Activated naive CD8-positive, alpha-beta T cell treated with anti-CD3 and anti-CD28 coated beads, Interleukin-2, amount 10 ng/mL, durations not matched to agents 7 days and 5 days (primary cell): Measurements from ENCODE around the gene ZNF683. TPM values are rescaled to one million over a fixed set of nuclear protein-coding genes. Genes with fewer than 3 reads are reported as not detected.

ENCODE experiments used
- ATAC-seq: fragments of 150-1000 bp; cut with Tn5 transposase; one replicate; pipeline ENCODE4 v1.10.0; 2021; ENCODE audit warnings: low read depth, moderate library complexity
- POLR2A ChIA-PET: fragments of 350-600 bp; sonication (Branson Sonifier 250); formaldehyde crosslinking; loops from one replicate; lab custom pipeline; 2021; ENCODE audit warnings: antibody characterized with exemption; lab: Charles Lee
- DNase-seq: peaks from one replicate; pipeline ENCODE4 v3.0.0; 2021
- H3K27ac Mint-ChIP-seq: one replicate; pipeline ENCODE4 v1.8.0; 2022; ENCODE audit warnings: mild to moderate bottlenecking, mixed read lengths
- H3K27me3 Mint-ChIP-seq: one replicate; pipeline ENCODE4 v1.8.0; 2022; ENCODE audit warnings: mild to moderate bottlenecking, moderate library complexity, mixed read lengths
- H3K36me3 Mint-ChIP-seq: one replicate; pipeline ENCODE4 v1.8.0; 2021; ENCODE audit warnings: mild to moderate bottlenecking, mixed read lengths
- H3K4me1 Mint-ChIP-seq: one replicate; pipeline ENCODE4 v1.8.0; 2021; ENCODE audit warnings: mixed read lengths
- H3K4me3 Mint-ChIP-seq: one replicate; pipeline ENCODE4 v1.8.0; 2022; ENCODE audit warnings: mild to moderate bottlenecking, moderate library complexity, mixed read lengths
- H3K9me3 Mint-ChIP-seq: one replicate; pipeline ENCODE4 v1.8.0; 2021; ENCODE audit warnings: mixed read lengths
- total RNA-seq, 2 experiments: library from RNA; stranded (reverse); gene quantifications; one replicate each; pipeline ENCODE4 v1.2.3, GENCODE V29; 2021

Gene ZNF683
- total RNA-seq, 2 experiments from 2014 or later = 9.3 to 9.9 TPM

- no peak overlapping the region for H3K27ac Mint-ChIP-seq
- ATAC-seq (no peak), DNase-seq (no peak)
- no peaks in the 10 kb centered on the region for H3K36me3 Mint-ChIP-seq
- POLR2A ChIA-PET = interaction anchor here (0.9 to 1.4 kb wide), 2 partner anchors 11 to 16 kb away, joined by 3 to 4 read pairs; no protein-coding TSS in a partner anchor
- peaks cover 51% of the 10 kb centered on the region for H3K4me1 Mint-ChIP-seq
- H3K9me3 Mint-ChIP-seq = no peaks in the 10 kb centered on the region
- H3K4me3 Mint-ChIP-seq = no peak overlapping the region
- peaks cover 15% of the 10 kb centered on the region for H3K27me3 Mint-ChIP-seq
These were observed 10.2 kb downstream of the ZNF683 start for GRCh38 chr1:26362331-26362730.

- H3K4me3 Mint-ChIP-seq = no peak overlapping the region
- H3K9me3 Mint-ChIP-seq = no peaks in the 10 kb centered on the region
- peaks cover 15% of the 10 kb centered on the region for H3K27me3 Mint-ChIP-seq
- H3K4me1 Mint-ChIP-seq = peaks cover 51% of the 10 kb centered on the region
- no peak for ATAC-seq
- H3K27ac Mint-ChIP-seq = no peak overlapping the region
- no peak for DNase-seq
- POLR2A ChIA-PET = interaction anchor here (0.6 to 1.4 kb wide), 4 partner anchors 12 to 77 kb away, joined by 3 to 6 read pairs (median 4); no protein-coding TSS in a partner anchor
- no peaks in the 10 kb centered on the region for H3K36me3 Mint-ChIP-seq
These were observed 10.9 kb downstream of the ZNF683 start for GRCh38 chr1:26361605-26362122.

- Mint-ChIP-seq H3K9me3 (no peaks in the 10 kb centered on the region), H3K27ac (peak overlapping the region; percentile 1), H3K4me3 (peak overlapping the region; percentile 80), H3K27me3 (peaks cover 15% of the 10 kb centered on the region), H3K36me3 (no peaks in the 10 kb centered on the region), H3K4me1 (peaks cover 51% of the 10 kb centered on the region)
- no peak for DNase-seq
- POLR2A ChIA-PET = interaction anchor here (0.6 to 1.4 kb wide), 5 partner anchors 17 to 80 kb away, joined by 3 to 6 read pairs (median 4); no protein-coding TSS in a partner anchor
- no peak for ATAC-seq
These were observed 11.5 kb downstream of the ZNF683 start for GRCh38 chr1:26360807-26361604.

GRCh38 chr1:26359981-26360806 lies 12.4 kb downstream of the ZNF683 start:
- Mint-ChIP-seq H3K27ac (peak overlapping the region; percentile 63), H3K27me3 (peaks cover 15% of the 10 kb centered on the region), H3K9me3 (no peaks in the 10 kb centered on the region), H3K4me1 (peaks cover 55% of the 10 kb centered on the region), H3K4me3 (peak overlapping the region; percentile 80), H3K36me3 (peaks cover 2% of the 10 kb centered on the region)
- POLR2A ChIA-PET = interaction anchor here (0.6 to 1.6 kb wide), 5 partner anchors 28 to 91 kb away, joined by 3 to 9 read pairs (median 3); no protein-coding TSS in a partner anchor
- no peak for ATAC-seq
- DNase-seq = peak; percentile 68

- Mint-ChIP-seq H3K36me3 (peaks cover 2% of the 10 kb centered on the region), H3K27me3 (peaks cover 6% of the 10 kb centered on the region), H3K4me1 (peaks cover 46% of the 10 kb centered on the region), H3K9me3 (no peaks in the 10 kb centered on the region), H3K27ac (peak overlapping the region; percentile 76), H3K4me3 (peak overlapping the region; percentile 63)
- ATAC-seq (peak; percentile 86), DNase-seq (peak; percentile 72)
- POLR2A ChIA-PET = interaction anchor here (0.6 to 1.9 kb wide), 15 partner anchors 9 to 243 kb away, joined by 3 to 17 read pairs (median 4); no protein-coding TSS in a partner anchor
These were observed 13.9 kb downstream of the ZNF683 start for GRCh38 chr1:26358411-26359384.

- Mint-ChIP-seq H3K27me3 (peaks cover 3% of the 10 kb centered on the region), H3K4me1 (peaks cover 37% of the 10 kb centered on the region), H3K9me3 (no peaks in the 10 kb centered on the region), H3K36me3 (peaks cover 2% of the 10 kb centered on the region), H3K4me3 (no peak overlapping the region), H3K27ac (peak overlapping the region; percentile 69)
- no peak for DNase-seq
- ATAC-seq = no peak
- POLR2A ChIA-PET = no interaction called here
These were observed 15.4 kb downstream of the ZNF683 start for GRCh38 chr1:26357121-26357602.

- ATAC-seq = no peak
- POLR2A ChIA-PET = no interaction called here
- peaks cover under 1% of the 10 kb centered on the region for H3K27me3 Mint-ChIP-seq
- H3K9me3 Mint-ChIP-seq = no peaks in the 10 kb centered on the region
- H3K27ac Mint-ChIP-seq = peak overlapping the region; percentile 73
- peaks cover 2% of the 10 kb centered on the region for H3K36me3 Mint-ChIP-seq
- peaks cover 34% of the 10 kb centered on the region for H3K4me1 Mint-ChIP-seq
- DNase-seq = no peak
- no peak overlapping the region for H3K4me3 Mint-ChIP-seq
These were observed 16.4 kb downstream of the ZNF683 start for GRCh38 chr1:26356106-26356505.

GRCh38 chr1:26354972-26355371 lies 17.6 kb downstream of the ZNF683 start:
- no peak for ATAC-seq
- no peak for DNase-seq
- Mint-ChIP-seq H3K9me3 (no peaks in the 10 kb centered on the region), H3K4me1 (peaks cover 28% of the 10 kb centered on the region), H3K36me3 (peaks cover 2% of the 10 kb centered on the region), H3K27ac (no peak overlapping the region), H3K4me3 (no peak overlapping the region), H3K27me3 (peaks cover 2% of the 10 kb centered on the region)
- POLR2A ChIA-PET = interaction anchor here (1.3 kb wide), 1 partner anchor 66 kb away, joined by 3 read pairs; no protein-coding TSS in a partner anchor

- H3K4me3 Mint-ChIP-seq = no peak within 1 kb of the TSS
- no peak for DNase-seq
- peak within 1 kb of the TSS; percentile 40 for H3K27ac Mint-ChIP-seq
- H3K27me3 Mint-ChIP-seq = peaks cover 2% of the 10 kb centered on the region
- ATAC-seq = no peak
- H3K9me3 Mint-ChIP-seq = no peaks in the 10 kb centered on the region
- H3K36me3 Mint-ChIP-seq = peaks cover 2% of the 10 kb centered on the region
- POLR2A ChIA-PET = interaction anchor here (1.3 kb wide), 1 partner anchor 65 kb away, joined by 3 read pairs; no protein-coding TSS in a partner anchor
- peaks cover 22% of the 10 kb centered on the region for H3K4me1 Mint-ChIP-seq
These were observed 18.4 kb downstream of the ZNF683 start, which contains the start of gene CRYBG2 for GRCh38 chr1:26353976-26354820. TSS of gene CRYBG2 (minus strand) at chr1:26354130. CDS start at chr1:26346657, 7,473 bp downstream.

GRCh38 chr1:26353210-26353859 lies 19.2 kb downstream of the ZNF683 start:
- H3K9me3 Mint-ChIP-seq = no peaks in the 10 kb centered on the region
- POLR2A ChIA-PET = no interaction called here
- H3K27me3 Mint-ChIP-seq = peaks cover 2% of the 10 kb centered on the region
- peaks cover 2% of the 10 kb centered on the region for H3K36me3 Mint-ChIP-seq
- ATAC-seq (no peak), DNase-seq (no peak)
- no peak overlapping the region for H3K4me3 Mint-ChIP-seq
- H3K27ac Mint-ChIP-seq = peak overlapping the region; percentile 40
- peaks cover 13% of the 10 kb centered on the region for H3K4me1 Mint-ChIP-seq

- Mint-ChIP-seq H3K4me1 (peaks cover 8% of the 10 kb centered on the region), H3K36me3 (peaks cover 2% of the 10 kb centered on the region), H3K27ac (no peak overlapping the region), H3K9me3 (no peaks in the 10 kb centered on the region), H3K4me3 (no peak overlapping the region), H3K27me3 (peaks cover 2% of the 10 kb centered on the region)
- ATAC-seq (no peak), DNase-seq (no peak)
- POLR2A ChIA-PET = no interaction called here
These were observed 20.2 kb downstream of the ZNF683 start for GRCh38 chr1:26352338-26352679.
